ENCODE data around the gene RCOR1.

GRCh38 chr14:102738373-102739189 lies 146.1 kb downstream of the RCOR1 start:
- TF ChIP-seq, protein P1, sequence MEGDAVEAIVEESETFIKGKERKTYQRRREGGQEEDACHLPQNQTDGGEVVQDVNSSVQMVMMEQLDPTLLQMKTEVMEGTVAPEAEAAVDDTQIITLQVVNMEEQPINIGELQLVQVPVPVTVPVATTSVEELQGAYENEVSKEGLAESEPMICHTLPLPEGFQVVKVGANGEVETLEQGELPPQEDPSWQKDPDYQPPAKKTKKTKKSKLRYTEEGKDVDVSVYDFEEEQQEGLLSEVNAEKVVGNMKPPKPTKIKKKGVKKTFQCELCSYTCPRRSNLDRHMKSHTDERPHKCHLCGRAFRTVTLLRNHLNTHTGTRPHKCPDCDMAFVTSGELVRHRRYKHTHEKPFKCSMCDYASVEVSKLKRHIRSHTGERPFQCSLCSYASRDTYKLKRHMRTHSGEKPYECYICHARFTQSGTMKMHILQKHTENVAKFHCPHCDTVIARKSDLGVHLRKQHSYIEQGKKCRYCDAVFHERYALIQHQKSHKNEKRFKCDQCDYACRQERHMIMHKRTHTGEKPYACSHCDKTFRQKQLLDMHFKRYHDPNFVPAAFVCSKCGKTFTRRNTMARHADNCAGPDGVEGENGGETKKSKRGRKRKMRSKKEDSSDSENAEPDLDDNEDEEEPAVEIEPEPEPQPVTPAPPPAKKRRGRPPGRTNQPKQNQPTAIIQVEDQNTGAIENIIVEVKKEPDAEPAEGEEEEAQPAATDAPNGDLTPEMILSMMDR (IDR thresholded peaks at IDR 0.05; ENCODE audit: poor library complexity), result no peak
- no peak for TF ChIP-seq EZH2 (IDR thresholded peaks at IDR 0.05; ENCODE audit: borderline replicate concordance)

Measured in hepatocyte (in vitro differentiated cells).